HepG2 (cell line): ENCODE measurements around the gene NTMT1. TPM values are rescaled to one million over a fixed set of nuclear protein-coding genes. Genes with fewer than 3 reads are reported as not detected.

Experiments
- HNRNPUL1 ChIP-seq: fragments of 200-400 bp; formaldehyde crosslinking; IDR thresholded peaks from 2 replicates; pipeline ENCODE4 v1.6.1; 2017; ENCODE audit warnings: low read depth, mild to moderate bottlenecking, low read length, moderate library complexity
- JUN ChIP-seq: sonication (generic); formaldehyde crosslinking; IDR thresholded peaks from 2 replicates; pipeline ENCODE4 v1.4.0; 2020; ENCODE audit warnings: mild to moderate bottlenecking, missing genetic modification reagents
- MIER2 ChIP-seq: IDR thresholded peaks from 2 replicates; pipeline ENCODE4 v1.6.1; 2016; ENCODE audit warnings: missing biosample characterization, missing genetic modification reagents
- PCBP1 ChIP-seq: fragments of 200-400 bp; formaldehyde crosslinking; IDR thresholded peaks from 2 replicates; pipeline ENCODE4 v1.6.1; 2017; ENCODE audit warnings: mild to moderate bottlenecking, low read depth, low read length, borderline replicate concordance
- TBP ChIP-seq: sonication (generic); formaldehyde crosslinking; IDR thresholded peaks from 2 replicates; pipeline ENCODE4 v1.5.0; 2020; ENCODE audit warnings: missing genetic modification reagents
- ZC3H13 ChIP-seq: sonication (generic); formaldehyde crosslinking; IDR thresholded peaks from 2 replicates; pipeline ENCODE4 v1.8.1; 2023; ENCODE audit warnings: mild to moderate bottlenecking, missing genetic modification reagents, moderate library complexity
- ZNF253 ChIP-seq: sonication (generic); formaldehyde crosslinking; IDR thresholded peaks from 2 replicates; pipeline ENCODE4 v1.8.0; 2022; ENCODE audit warnings: mild to moderate bottlenecking, missing genetic modification reagents, borderline replicate concordance
- ZNF329 ChIP-seq: sonication (generic); formaldehyde crosslinking; IDR thresholded peaks from 2 replicates; pipeline ENCODE4 v1.9.0; 2021; ENCODE audit warnings: low read depth, mild to moderate bottlenecking, missing genetic modification reagents
- ZNF788 ChIP-seq: sonication (generic); formaldehyde crosslinking; IDR thresholded peaks from 2 replicates; pipeline ENCODE4 v1.5.0; 2020; ENCODE audit warnings: mild to moderate bottlenecking, missing genetic modification reagents, borderline replicate concordance
- ZSCAN9 ChIP-seq: IDR thresholded peaks from 2 replicates; pipeline ENCODE4 v1.6.1; 2016; ENCODE audit warnings: borderline replicate concordance
- polyA plus RNA-seq, 8 experiments: library from polyadenylated mRNA; depleted of rRNA in 3 of 8; stranded (reverse) in 7 of 8; unstranded in 1 of 8; fragments of >200 nt; fragmentation: Illumina TruSeq in 4 of 8; extraction: Trizol in 4 of 8; gene quantifications; 2 replicates each; pipeline versions ENCODE4 v1.2.1 to v1.2.3, GENCODE V29; 2011 to 2016; ENCODE audit warnings: low read depth in 4 of 8, missing spikeins in 1 of 8, mixed read lengths in 1 of 8; ENCODE audit not compliant: insufficient read depth in 1 of 8
- total RNA-seq, 5 experiments: library from RNA; depleted of rRNA; stranded (reverse); fragments of >200 nt; fragmentation: Illumina TruSeq; extraction: Trizol; gene quantifications; 2 replicates each; pipeline ENCODE4 v1.2.3, GENCODE V29; 2016; ENCODE audit warnings: low read depth in 1 of 5
- TF ChIP-seq, protein P1 (sequence below): sonication (generic); formaldehyde crosslinking; IDR thresholded peaks from 2 replicates; pipeline ENCODE4 v1.4.0; 2020; ENCODE audit warnings: mild to moderate bottlenecking, missing genetic modification reagents, borderline replicate concordance
- TF ChIP-seq, protein P2 (sequence below): sonication (generic); formaldehyde crosslinking; IDR thresholded peaks from 2 replicates; pipeline ENCODE4 v1.5.0; 2020; ENCODE audit warnings: mild to moderate bottlenecking, missing genetic modification reagents, borderline replicate concordance
- TF ChIP-seq, protein P3 (sequence below): sonication (generic); formaldehyde crosslinking; IDR thresholded peaks from 2 replicates; pipeline ENCODE4 v1.8.0; 2022; ENCODE audit warnings: mild to moderate bottlenecking, missing genetic modification reagents, moderate library complexity
- TF ChIP-seq, protein P4 (sequence below): sonication (generic); formaldehyde crosslinking; IDR thresholded peaks from 2 replicates; pipeline ENCODE4 v1.5.1; 2020; ENCODE audit warnings: mild to moderate bottlenecking, missing genetic modification reagents, borderline replicate concordance

Gene NTMT1
- total and polyA plus RNA-seq, 2 of the 13 experiments (the other 11 are each of a cell fraction or from before 2014, with no cell fraction given) = 49.1 to 53.8 TPM

DNA sequence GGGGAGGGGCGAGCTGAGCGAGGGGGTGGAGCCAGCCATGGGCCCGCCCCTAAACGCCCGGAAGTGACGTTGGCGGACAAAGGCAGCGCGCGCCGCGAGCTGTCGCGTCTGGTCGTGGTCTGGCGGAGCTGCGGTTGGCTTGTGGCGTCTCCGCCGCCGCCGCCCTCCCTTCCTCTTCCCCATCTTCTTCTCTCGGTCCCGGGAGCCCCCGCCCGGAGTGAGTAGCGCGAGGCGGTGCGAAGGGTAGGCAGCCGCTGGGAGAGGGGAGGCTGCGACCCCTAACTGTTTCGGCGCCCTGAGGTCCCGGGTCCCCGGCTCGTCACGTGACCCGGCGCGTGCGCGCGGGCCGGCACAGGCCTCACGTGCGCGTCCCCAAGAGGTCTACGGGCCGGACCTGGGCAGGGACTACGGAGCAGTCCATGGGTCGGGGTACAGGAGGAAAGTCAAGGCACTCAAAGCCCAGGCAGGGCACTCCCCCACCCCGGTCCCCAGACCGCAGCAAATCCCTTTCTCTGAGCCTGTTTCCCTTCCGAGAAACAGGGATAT lies at the start of gene NTMT1 (continued):
- TF ChIP-seq ZC3H13 (CRISPR knock-in tag) (no peak), ZNF788 (peak; percentile 41; the same call in 1 of the 2 replicates), MIER2 (no peak), JUN (CRISPR knock-in tag) (no peak), ZNF253 (CRISPR knock-in tag) (0 out of 2 replicates have a peak, but pooled peaks have one; percentile 46), ZNF329 (peak; percentile 60; the same call in 1 of the 2 replicates), ZSCAN9 (CRISPR knock-in tag) (no peak; the same call in 1 of the 2 replicates), PCBP1 (no peak), HNRNPUL1 (no peak), TBP (CRISPR knock-in tag) (0 out of 2 replicates have a peak, but pooled peaks have one; percentile 81)
- TF ChIP-seq, protein P1, sequence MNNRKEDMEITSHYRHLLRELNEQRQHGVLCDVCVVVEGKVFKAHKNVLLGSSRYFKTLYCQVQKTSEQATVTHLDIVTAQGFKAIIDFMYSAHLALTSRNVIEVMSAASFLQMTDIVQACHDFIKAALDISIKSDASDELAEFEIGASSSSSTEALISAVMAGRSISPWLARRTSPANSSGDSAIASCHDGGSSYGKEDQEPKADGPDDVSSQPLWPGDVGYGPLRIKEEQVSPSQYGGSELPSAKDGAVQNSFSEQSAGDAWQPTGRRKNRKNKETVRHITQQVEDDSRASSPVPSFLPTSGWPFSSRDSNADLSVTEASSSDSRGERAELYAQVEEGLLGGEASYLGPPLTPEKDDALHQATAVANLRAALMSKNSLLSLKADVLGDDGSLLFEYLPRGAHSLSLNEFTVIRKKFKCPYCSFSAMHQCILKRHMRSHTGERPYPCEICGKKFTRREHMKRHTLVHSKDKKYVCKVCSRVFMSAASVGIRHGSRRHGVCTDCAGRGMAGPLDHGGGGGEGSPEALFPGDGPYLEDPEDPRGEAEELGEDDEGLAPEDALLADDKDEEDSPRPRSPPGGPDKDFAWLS (CRISPR knock-in tag) = no peak
- TF ChIP-seq, protein P2, sequence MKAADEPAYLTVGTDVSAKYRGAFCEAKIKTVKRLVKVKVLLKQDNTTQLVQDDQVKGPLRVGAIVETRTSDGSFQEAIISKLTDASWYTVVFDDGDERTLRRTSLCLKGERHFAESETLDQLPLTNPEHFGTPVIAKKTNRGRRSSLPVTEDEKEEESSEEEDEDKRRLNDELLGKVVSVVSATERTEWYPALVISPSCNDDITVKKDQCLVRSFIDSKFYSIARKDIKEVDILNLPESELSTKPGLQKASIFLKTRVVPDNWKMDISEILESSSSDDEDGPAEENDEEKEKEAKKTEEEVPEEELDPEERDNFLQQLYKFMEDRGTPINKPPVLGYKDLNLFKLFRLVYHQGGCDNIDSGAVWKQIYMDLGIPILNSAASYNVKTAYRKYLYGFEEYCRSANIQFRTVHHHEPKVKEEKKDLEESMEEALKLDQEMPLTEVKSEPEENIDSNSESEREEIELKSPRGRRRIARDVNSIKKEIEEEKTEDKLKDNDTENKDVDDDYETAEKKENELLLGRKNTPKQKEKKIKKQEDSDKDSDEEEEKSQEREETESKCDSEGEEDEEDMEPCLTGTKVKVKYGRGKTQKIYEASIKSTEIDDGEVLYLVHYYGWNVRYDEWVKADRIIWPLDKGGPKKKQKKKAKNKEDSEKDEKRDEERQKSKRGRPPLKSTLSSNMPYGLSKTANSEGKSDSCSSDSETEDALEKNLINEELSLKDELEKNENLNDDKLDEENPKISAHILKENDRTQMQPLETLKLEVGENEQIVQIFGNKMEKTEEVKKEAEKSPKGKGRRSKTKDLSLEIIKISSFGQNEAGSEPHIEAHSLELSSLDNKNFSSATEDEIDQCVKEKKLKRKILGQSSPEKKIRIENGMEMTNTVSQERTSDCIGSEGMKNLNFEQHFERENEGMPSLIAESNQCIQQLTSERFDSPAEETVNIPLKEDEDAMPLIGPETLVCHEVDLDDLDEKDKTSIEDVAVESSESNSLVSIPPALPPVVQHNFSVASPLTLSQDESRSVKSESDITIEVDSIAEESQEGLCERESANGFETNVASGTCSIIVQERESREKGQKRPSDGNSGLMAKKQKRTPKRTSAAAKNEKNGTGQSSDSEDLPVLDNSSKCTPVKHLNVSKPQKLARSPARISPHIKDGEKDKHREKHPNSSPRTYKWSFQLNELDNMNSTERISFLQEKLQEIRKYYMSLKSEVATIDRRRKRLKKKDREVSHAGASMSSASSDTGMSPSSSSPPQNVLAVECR (CRISPR knock-in tag) = peak; percentile 90
- TF ChIP-seq, protein P3, sequence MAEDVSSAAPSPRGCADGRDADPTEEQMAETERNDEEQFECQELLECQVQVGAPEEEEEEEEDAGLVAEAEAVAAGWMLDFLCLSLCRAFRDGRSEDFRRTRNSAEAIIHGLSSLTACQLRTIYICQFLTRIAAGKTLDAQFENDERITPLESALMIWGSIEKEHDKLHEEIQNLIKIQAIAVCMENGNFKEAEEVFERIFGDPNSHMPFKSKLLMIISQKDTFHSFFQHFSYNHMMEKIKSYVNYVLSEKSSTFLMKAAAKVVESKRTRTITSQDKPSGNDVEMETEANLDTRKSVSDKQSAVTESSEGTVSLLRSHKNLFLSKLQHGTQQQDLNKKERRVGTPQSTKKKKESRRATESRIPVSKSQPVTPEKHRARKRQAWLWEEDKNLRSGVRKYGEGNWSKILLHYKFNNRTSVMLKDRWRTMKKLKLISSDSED = 0 out of 2 replicates have a peak, but pooled peaks have one; percentile 31
- TF ChIP-seq, protein P4, sequence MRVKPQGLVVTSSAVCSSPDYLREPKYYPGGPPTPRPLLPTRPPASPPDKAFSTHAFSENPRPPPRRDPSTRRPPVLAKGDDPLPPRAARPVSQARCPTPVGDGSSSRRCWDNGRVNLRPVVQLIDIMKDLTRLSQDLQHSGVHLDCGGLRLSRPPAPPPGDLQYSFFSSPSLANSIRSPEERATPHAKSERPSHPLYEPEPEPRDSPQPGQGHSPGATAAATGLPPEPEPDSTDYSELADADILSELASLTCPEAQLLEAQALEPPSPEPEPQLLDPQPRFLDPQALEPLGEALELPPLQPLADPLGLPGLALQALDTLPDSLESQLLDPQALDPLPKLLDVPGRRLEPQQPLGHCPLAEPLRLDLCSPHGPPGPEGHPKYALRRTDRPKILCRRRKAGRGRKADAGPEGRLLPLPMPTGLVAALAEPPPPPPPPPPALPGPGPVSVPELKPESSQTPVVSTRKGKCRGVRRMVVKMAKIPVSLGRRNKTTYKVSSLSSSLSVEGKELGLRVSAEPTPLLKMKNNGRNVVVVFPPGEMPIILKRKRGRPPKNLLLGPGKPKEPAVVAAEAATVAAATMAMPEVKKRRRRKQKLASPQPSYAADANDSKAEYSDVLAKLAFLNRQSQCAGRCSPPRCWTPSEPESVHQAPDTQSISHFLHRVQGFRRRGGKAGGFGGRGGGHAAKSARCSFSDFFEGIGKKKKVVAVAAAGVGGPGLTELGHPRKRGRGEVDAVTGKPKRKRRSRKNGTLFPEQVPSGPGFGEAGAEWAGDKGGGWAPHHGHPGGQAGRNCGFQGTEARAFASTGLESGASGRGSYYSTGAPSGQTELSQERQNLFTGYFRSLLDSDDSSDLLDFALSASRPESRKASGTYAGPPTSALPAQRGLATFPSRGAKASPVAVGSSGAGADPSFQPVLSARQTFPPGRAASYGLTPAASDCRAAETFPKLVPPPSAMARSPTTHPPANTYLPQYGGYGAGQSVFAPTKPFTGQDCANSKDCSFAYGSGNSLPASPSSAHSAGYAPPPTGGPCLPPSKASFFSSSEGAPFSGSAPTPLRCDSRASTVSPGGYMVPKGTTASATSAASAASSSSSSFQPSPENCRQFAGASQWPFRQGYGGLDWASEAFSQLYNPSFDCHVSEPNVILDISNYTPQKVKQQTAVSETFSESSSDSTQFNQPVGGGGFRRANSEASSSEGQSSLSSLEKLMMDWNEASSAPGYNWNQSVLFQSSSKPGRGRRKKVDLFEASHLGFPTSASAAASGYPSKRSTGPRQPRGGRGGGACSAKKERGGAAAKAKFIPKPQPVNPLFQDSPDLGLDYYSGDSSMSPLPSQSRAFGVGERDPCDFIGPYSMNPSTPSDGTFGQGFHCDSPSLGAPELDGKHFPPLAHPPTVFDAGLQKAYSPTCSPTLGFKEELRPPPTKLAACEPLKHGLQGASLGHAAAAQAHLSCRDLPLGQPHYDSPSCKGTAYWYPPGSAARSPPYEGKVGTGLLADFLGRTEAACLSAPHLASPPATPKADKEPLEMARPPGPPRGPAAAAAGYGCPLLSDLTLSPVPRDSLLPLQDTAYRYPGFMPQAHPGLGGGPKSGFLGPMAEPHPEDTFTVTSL (CRISPR knock-in tag) = peak; percentile 60; the same call in 1 of the 2 replicates
